Panc1 (cell line): ENCODE data around the gene SLC26A3.

Experiments
- CTCF ChIP-seq: fragments of 450-650 bp; IDR thresholded peaks from 2 replicates; pipeline ENCODE4 v1.5.1; 2017; ENCODE audit warnings: mild to moderate bottlenecking
- POLR2AphosphoS5 ChIP-seq: IDR thresholded peaks from 2 replicates; pipeline ENCODE4 v1.6.1; 2012; ENCODE audit warnings: mild to moderate bottlenecking, low read depth, low read length, moderate library complexity
- REST ChIP-seq, 2 experiments: IDR thresholded peaks; 2 replicates each; pipeline ENCODE4 v1.6.1; 2011 to 2012; ENCODE audit warnings: low read depth in 2 of 2, control low read depth in 1 of 2, low read length in 1 of 2, mild to moderate bottlenecking in 1 of 2, moderate library complexity in 1 of 2; ENCODE audit not compliant: insufficient read depth in 1 of 2
- SIN3A ChIP-seq: IDR thresholded peaks from 2 replicates; pipeline ENCODE4 v1.6.1; 2012; ENCODE audit warnings: low read depth, mild to moderate bottlenecking, low read length, moderate library complexity, borderline replicate concordance; ENCODE audit not compliant: insufficient read depth
- TCF7L2 ChIP-seq: IDR thresholded peaks from 2 replicates; pipeline ENCODE4 v1.6.1; 2011; ENCODE audit warnings: mild to moderate bottlenecking, low read depth, low read length, inconsistent platforms

DNA sequence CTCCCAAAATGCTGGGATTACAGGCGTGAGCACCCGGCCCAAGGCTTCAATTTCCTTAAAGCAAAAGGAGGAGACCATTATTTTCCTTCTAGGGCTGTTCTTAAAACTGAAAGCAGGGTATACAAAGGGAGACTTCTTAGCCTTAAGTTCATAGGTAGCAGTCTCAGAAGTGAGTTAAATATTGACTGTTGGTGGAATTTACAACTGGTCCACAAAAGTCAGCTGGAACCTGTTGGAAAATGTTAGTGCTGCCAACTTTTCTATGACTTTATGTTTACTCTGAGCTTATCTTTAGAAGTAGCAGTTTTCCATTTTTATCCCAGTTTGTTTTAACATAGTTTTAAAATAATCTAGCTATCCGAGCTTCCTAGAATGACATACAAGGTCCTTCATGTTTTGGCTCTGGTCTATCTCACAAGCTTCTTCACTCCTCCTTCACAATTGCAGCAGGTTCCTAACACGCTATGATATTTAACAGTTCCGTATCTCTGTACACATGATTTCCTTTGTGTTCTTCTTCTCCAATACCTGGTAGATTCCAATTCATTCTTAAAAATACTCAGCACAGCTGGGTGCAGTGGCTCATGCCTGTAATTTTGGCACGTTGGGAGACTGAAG lies 3.3 kb downstream of the SLC26A3 start:
- TF ChIP-seq CTCF (no peak), POLR2AphosphoS5 (no peak), SIN3A (no peak), TCF7L2 (no peak), REST (IDR thresholded peaks at IDR 0.05; ENCODE audit: insufficient read depth in 1 of 2, low read depth in 2 of 2, low read length in 1 of 2) (no peak)
